Lower lobe of right lung (tissue), 2 donors: ENCODE measurements around the gene FBXW2. TPM values are rescaled to one million over a fixed set of nuclear protein-coding genes. Genes with fewer than 3 reads are reported as not detected.
A peak's percentile ranks its signal among the peaks of the same experiment; 100 is the strongest.

Experiments
- ATAC-seq, 2 donors: fragments of 200-7000 bp; cut with Tn5 transposase; one replicate each; pipeline ENCODE4 v1.9.1; 2020 to 2022; ENCODE audit warnings: mild to moderate bottlenecking in 2 of 2, moderate library complexity in 2 of 2
- DNase-seq: peaks from one replicate; pipeline ENCODE4 v3.0.0-alpha.2; 2020
- H3K27ac ChIP-seq: fragments of 200-600 bp; one replicate; pipeline ENCODE4 v1.8.0; 2022
- H3K27me3 ChIP-seq: fragments of 200-600 bp; one replicate; pipeline ENCODE4 v1.8.0; 2022; ENCODE audit warnings: low read depth
- H3K36me3 ChIP-seq: fragments of 200-600 bp; one replicate; pipeline ENCODE4 v1.8.0; 2022; ENCODE audit warnings: mild to moderate bottlenecking
- H3K4me1 ChIP-seq: fragments of 200-600 bp; one replicate; pipeline ENCODE4 v1.8.0; 2022
- H3K4me3 ChIP-seq: fragments of 200-600 bp; one replicate; pipeline ENCODE4 v1.8.0; 2022; ENCODE audit warnings: mild to moderate bottlenecking
- H3K9me3 ChIP-seq: fragments of 200-600 bp; one replicate; pipeline ENCODE4 v1.8.0; 2022
- intact Hi-C: fragments of 100-400 bp; cut with DNase I; formaldehyde crosslinking; loops from one replicate; pipeline ENCODE4 v1.11.0; 2022
- total RNA-seq: library from RNA; stranded (reverse); fragmentation: NEBNext Ultra II Directional; extraction: Animal tissue kit (Norgen Biotek cat#: 25700); gene quantifications from one replicate; pipeline ENCODE4 v1.2.1, GENCODE V29; 2021
- TF ChIP-seq, protein P1 (sequence below): fragments of 200-600 bp; IDR thresholded peaks from one replicate; pipeline ENCODE4 v1.8.0; 2022; ENCODE audit warnings: antibody characterized with exemption, mild to moderate bottlenecking
- donor health status: DM: no; HTN: yes; CAD: no; lungs with severe emphysema.

The FBXW2 gene
- total RNA-seq, 1 donor from 2014 or later = 76.7 TPM

- no peaks in the 10 kb centered on the region for H3K36me3 ChIP-seq
- no peaks in the 10 kb centered on the region for H3K27me3 ChIP-seq
- ATAC-seq (no peak), DNase-seq (no peak)
- no peaks in the 10 kb centered on the region for H3K9me3 ChIP-seq
- intact Hi-C loops = no loop called here
- TF ChIP-seq, protein P1, sequence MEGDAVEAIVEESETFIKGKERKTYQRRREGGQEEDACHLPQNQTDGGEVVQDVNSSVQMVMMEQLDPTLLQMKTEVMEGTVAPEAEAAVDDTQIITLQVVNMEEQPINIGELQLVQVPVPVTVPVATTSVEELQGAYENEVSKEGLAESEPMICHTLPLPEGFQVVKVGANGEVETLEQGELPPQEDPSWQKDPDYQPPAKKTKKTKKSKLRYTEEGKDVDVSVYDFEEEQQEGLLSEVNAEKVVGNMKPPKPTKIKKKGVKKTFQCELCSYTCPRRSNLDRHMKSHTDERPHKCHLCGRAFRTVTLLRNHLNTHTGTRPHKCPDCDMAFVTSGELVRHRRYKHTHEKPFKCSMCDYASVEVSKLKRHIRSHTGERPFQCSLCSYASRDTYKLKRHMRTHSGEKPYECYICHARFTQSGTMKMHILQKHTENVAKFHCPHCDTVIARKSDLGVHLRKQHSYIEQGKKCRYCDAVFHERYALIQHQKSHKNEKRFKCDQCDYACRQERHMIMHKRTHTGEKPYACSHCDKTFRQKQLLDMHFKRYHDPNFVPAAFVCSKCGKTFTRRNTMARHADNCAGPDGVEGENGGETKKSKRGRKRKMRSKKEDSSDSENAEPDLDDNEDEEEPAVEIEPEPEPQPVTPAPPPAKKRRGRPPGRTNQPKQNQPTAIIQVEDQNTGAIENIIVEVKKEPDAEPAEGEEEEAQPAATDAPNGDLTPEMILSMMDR = no peak
- H3K4me1 ChIP-seq = peaks cover 15% of the 10 kb centered on the region
- no peak overlapping the region for H3K27ac ChIP-seq
- no peak overlapping the region for H3K4me3 ChIP-seq
These were observed 76.0 kb downstream of the FBXW2 start for GRCh38 chr9:120717176-120717575.

- no peak overlapping the region for H3K4me3 ChIP-seq
- H3K27me3 ChIP-seq = no peaks in the 10 kb centered on the region
- intact Hi-C loops = no loop called here
- no peaks in the 10 kb centered on the region for H3K9me3 ChIP-seq
- H3K4me1 ChIP-seq = peaks cover 18% of the 10 kb centered on the region
- no peak overlapping the region for H3K27ac ChIP-seq
- DNase-seq = no peak
- no peak for ATAC-seq
- TF ChIP-seq, protein P1 = no peak
- H3K36me3 ChIP-seq = no peaks in the 10 kb centered on the region
These were observed 76.7 kb downstream of the FBXW2 start for GRCh38 chr9:120716483-120716882.

- DNase-seq (no peak), ATAC-seq (no peak)
- H3K4me3 ChIP-seq = peak overlapping the region; percentile 92
- H3K9me3 ChIP-seq = no peaks in the 10 kb centered on the region
- H3K27ac ChIP-seq = peak overlapping the region; percentile 90
- TF ChIP-seq, protein P1 = no peak
- H3K36me3 ChIP-seq = no peaks in the 10 kb centered on the region
- H3K4me1 ChIP-seq = peaks cover 27% of the 10 kb centered on the region
- intact Hi-C loops = no loop called here
- H3K27me3 ChIP-seq = no peaks in the 10 kb centered on the region
These were observed 77.8 kb downstream of the FBXW2 start for GRCh38 chr9:120715389-120715924.

DNA sequence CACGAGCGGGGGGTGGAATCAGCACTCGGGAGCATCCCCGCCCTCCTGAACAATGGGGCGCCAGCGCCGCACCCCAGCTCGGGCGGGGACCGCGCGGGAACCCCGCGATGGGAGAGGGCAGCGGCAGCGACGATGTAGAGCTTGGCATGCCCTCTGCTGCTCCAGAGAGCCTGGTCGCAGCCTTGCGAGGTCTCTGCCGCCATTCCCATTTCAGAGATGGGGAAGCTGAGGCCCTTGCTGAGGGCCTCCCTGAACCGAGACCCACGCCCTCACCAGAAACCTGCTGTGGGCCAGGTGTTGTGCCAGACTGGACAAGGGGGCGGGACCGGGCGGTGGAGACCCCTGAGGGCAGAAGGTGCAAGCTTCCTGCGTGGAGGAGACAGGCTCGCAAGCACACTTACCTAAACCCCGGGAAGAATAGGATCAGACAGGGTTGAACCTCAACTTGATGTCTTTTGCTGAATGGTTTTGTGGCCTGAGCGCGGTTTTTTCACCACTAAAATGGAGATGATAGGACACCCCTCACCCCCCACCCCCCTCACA lies 78.3 kb downstream of the FBXW2 start:
- ATAC-seq (no peak), DNase-seq (no peak)
- no peaks in the 10 kb centered on the region for H3K9me3 ChIP-seq
- intact Hi-C loops = no loop called here
- H3K36me3 ChIP-seq = no peaks in the 10 kb centered on the region
- no peaks in the 10 kb centered on the region for H3K27me3 ChIP-seq
- H3K4me3 ChIP-seq = peak overlapping the region; percentile 92
- peak overlapping the region; percentile 90 for H3K27ac ChIP-seq
- H3K4me1 ChIP-seq = peaks cover 30% of the 10 kb centered on the region
- TF ChIP-seq, protein P1 = peak; percentile 5

- peak; percentile 98 for ATAC-seq
- no peaks in the 10 kb centered on the region for H3K27me3 ChIP-seq
- DNase-seq = peak; percentile 99
- H3K27ac ChIP-seq = peak within 1 kb of the TSS; percentile 90
- peaks cover 3% of the 10 kb centered on the region for H3K36me3 ChIP-seq
- H3K4me1 ChIP-seq = peaks cover 37% of the 10 kb centered on the region
- intact Hi-C loops = no loop called here
- H3K4me3 ChIP-seq = peak within 1 kb of the TSS; percentile 92
- H3K9me3 ChIP-seq = no peaks in the 10 kb centered on the region
- TF ChIP-seq, protein P1 = peak; percentile 6
These were observed 78.9 kb downstream of the FBXW2 start, which contains the start of gene MEGF9 for GRCh38 chr9:120714088-120714845. TSS of gene MEGF9 (minus strand) at chr9:120714470. CDS start at chr9:120714358, 112 bp downstream.
